ENCODE data around the gene ALAD. TPM values are rescaled to one million over a fixed set of nuclear protein-coding genes. Genes with fewer than 3 reads are reported as not detected.

ALAD gene
- total and polyA plus RNA-seq, 2 of the 13 experiments (the other 11 are each of a cell fraction or from before 2014, with no cell fraction given): 21.8 to 30.1 TPM

DNA sequence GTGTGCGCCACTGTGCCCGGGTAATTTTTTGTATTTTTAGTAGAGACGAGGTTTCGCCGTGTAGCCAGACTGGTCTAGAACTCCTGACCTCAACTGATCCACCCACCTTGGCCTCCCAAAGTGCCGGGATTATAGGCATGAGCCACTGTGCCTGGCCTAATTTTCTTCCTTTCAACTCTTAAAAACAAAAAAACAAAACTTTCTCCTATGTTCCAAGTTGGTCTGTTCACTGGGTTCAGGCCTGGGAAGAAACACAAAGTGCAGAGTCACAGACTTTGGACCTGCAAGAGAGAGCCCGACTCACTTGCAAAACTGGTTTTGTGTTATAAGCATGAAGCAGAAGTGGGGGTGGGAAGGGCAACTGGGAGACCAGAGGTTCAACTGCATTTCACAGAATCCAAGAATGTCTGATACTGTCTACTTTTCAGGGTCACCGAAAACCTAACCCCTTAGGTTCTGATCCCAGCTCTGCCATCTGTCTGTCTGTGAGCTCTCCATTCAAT is 19.1 kb downstream of the ALAD start (continued):
- TF ChIP-seq, protein P1, sequence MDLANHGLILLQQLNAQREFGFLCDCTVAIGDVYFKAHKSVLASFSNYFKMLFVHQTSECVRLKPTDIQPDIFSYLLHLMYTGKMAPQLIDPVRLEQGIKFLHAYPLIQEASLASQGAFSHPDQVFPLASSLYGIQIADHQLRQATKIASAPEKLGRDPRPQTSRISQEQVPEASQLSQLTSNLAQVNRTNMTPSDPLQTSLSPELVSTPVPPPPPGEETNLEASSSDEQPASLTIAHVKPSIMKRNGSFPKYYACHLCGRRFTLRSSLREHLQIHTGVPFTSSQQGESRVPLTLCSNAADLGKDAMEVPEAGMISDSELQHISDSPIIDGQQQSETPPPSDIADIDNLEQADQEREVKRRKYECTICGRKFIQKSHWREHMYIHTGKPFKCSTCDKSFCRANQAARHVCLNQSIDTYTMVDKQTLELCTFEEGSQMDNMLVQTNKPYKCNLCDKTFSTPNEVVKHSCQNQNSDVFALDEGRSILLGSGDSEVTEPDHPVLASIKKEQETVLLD (CRISPR knock-in tag; IDR thresholded peaks at IDR 0.05; ENCODE audit: low read depth): no peak
- TF ChIP-seq TBP (CRISPR knock-in tag; IDR thresholded peaks at IDR 0.05): no peak
- TF ChIP-seq, protein P2, sequence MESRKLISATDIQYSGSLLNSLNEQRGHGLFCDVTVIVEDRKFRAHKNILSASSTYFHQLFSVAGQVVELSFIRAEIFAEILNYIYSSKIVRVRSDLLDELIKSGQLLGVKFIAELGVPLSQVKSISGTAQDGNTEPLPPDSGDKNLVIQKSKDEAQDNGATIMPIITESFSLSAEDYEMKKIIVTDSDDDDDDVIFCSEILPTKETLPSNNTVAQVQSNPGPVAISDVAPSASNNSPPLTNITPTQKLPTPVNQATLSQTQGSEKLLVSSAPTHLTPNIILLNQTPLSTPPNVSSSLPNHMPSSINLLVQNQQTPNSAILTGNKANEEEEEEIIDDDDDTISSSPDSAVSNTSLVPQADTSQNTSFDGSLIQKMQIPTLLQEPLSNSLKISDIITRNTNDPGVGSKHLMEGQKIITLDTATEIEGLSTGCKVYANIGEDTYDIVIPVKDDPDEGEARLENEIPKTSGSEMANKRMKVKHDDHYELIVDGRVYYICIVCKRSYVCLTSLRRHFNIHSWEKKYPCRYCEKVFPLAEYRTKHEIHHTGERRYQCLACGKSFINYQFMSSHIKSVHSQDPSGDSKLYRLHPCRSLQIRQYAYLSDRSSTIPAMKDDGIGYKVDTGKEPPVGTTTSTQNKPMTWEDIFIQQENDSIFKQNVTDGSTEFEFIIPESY (CRISPR knock-in tag; IDR thresholded peaks at IDR 0.05): no peak
- TF ChIP-seq RFX3 (CRISPR knock-in tag; IDR thresholded peaks at IDR 0.05): no peak
- no peak for TF ChIP-seq POLR2A (IDR thresholded peaks at IDR 0.05; ENCODE audit: insufficient read depth in 1 of 2, low read depth in 2 of 2, low read length in 2 of 2)
- no peak for TF ChIP-seq ZSCAN29 (CRISPR knock-in tag; conservative IDR thresholded peaks at IDR 0.05)
- TF ChIP-seq, protein P3, sequence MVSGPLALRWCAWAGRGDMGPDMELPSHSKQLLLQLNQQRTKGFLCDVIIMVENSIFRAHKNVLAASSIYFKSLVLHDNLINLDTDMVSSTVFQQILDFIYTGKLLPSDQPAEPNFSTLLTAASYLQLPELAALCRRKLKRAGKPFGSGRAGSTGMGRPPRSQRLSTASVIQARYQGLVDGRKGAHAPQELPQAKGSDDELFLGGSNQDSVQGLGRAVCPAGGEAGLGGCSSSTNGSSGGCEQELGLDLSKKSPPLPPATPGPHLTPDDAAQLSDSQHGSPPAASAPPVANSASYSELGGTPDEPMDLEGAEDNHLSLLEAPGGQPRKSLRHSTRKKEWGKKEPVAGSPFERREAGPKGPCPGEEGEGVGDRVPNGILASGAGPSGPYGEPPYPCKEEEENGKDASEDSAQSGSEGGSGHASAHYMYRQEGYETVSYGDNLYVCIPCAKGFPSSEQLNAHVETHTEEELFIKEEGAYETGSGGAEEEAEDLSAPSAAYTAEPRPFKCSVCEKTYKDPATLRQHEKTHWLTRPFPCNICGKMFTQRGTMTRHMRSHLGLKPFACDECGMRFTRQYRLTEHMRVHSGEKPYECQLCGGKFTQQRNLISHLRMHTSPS (CRISPR knock-in tag; IDR thresholded peaks at IDR 0.05; ENCODE audit: low read depth): no peak
- TF ChIP-seq ZNF230 (CRISPR knock-in tag; IDR thresholded peaks at IDR 0.05): no peak
- TF ChIP-seq ZNF430 (CRISPR knock-in tag; IDR thresholded peaks at IDR 0.05): 0 out of 2 replicates have a peak, but pooled peaks have one; percentile 57
- no peak for TF ChIP-seq ZBTB38 (CRISPR knock-in tag; IDR thresholded peaks at IDR 0.05)
- TF ChIP-seq ZNF317 (CRISPR knock-in tag; IDR thresholded peaks at IDR 0.05): no peak
- TF ChIP-seq, protein P4, sequence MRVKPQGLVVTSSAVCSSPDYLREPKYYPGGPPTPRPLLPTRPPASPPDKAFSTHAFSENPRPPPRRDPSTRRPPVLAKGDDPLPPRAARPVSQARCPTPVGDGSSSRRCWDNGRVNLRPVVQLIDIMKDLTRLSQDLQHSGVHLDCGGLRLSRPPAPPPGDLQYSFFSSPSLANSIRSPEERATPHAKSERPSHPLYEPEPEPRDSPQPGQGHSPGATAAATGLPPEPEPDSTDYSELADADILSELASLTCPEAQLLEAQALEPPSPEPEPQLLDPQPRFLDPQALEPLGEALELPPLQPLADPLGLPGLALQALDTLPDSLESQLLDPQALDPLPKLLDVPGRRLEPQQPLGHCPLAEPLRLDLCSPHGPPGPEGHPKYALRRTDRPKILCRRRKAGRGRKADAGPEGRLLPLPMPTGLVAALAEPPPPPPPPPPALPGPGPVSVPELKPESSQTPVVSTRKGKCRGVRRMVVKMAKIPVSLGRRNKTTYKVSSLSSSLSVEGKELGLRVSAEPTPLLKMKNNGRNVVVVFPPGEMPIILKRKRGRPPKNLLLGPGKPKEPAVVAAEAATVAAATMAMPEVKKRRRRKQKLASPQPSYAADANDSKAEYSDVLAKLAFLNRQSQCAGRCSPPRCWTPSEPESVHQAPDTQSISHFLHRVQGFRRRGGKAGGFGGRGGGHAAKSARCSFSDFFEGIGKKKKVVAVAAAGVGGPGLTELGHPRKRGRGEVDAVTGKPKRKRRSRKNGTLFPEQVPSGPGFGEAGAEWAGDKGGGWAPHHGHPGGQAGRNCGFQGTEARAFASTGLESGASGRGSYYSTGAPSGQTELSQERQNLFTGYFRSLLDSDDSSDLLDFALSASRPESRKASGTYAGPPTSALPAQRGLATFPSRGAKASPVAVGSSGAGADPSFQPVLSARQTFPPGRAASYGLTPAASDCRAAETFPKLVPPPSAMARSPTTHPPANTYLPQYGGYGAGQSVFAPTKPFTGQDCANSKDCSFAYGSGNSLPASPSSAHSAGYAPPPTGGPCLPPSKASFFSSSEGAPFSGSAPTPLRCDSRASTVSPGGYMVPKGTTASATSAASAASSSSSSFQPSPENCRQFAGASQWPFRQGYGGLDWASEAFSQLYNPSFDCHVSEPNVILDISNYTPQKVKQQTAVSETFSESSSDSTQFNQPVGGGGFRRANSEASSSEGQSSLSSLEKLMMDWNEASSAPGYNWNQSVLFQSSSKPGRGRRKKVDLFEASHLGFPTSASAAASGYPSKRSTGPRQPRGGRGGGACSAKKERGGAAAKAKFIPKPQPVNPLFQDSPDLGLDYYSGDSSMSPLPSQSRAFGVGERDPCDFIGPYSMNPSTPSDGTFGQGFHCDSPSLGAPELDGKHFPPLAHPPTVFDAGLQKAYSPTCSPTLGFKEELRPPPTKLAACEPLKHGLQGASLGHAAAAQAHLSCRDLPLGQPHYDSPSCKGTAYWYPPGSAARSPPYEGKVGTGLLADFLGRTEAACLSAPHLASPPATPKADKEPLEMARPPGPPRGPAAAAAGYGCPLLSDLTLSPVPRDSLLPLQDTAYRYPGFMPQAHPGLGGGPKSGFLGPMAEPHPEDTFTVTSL (CRISPR knock-in tag; IDR thresholded peaks at IDR 0.05; ENCODE audit: borderline replicate concordance): peak; percentile 64; the same call in 1 of the 2 replicates
- 0 out of 2 replicates have a peak, but pooled peaks have one; percentile 23 for TF ChIP-seq ETV5 (CRISPR knock-in tag; IDR thresholded peaks at IDR 0.05; ENCODE audit: borderline replicate concordance)
- TF ChIP-seq, protein P5, sequence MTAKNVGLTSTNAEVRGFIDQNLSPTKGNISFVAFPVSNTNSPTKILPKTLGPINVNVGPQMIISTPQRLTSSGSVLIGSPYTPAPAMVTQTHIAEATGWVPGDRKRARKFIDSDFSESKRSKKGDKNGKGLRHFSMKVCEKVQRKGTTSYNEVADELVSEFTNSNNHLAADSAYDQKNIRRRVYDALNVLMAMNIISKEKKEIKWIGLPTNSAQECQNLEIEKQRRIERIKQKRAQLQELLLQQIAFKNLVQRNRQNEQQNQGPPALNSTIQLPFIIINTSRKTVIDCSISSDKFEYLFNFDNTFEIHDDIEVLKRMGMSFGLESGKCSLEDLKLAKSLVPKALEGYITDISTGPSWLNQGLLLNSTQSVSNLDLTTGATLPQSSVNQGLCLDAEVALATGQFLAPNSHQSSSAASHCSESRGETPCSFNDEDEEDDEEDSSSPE (CRISPR knock-in tag; IDR thresholded peaks at IDR 0.05): no peak
- TF ChIP-seq PHF5A (CRISPR knock-in tag; IDR thresholded peaks at IDR 0.05; ENCODE audit: low read depth, unreplicated experiment): no peak
- TF ChIP-seq RXRA (CRISPR knock-in tag; IDR thresholded peaks at IDR 0.05): peak; percentile 28; the same call in 1 of the 2 replicates
- TF ChIP-seq, protein P6, sequence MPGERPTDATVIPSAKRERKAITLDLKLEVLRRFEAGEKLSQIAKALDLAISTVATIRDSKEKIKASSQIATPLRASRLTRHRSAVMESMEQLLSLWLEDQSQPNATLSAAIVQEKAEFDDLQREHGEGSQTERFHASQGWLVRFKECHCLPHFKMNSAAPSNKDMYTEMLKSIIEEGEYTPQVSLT (CRISPR knock-in tag; IDR thresholded peaks at IDR 0.05; ENCODE audit: borderline replicate concordance, low read depth): no peak
- TF ChIP-seq HDAC6 (IDR thresholded peaks at IDR 0.05; ENCODE audit: low read depth, low read length): no peak

Data from HepG2 (cell line).